Mesenteric fat pad (tissue), 1 donor: ENCODE results near the gene MZB1. TPM values are rescaled to one million over a fixed set of nuclear protein-coding genes. Genes with fewer than 3 reads are reported as not detected.
"Not testable (repeated sequence)": the region's sequence is repeated elsewhere in the genome, so short reads cannot be mapped to it uniquely, and the experiment has no call there.

Experiments used
- DNase-seq: peaks from one replicate; pipeline ENCODE4 v3.0.0-alpha.2; 2020; ENCODE audit warnings: low spot score
- total RNA-seq: library from RNA; stranded (reverse); fragmentation: NEBNext Ultra II Directional; extraction: Animal tissue kit (Norgen Biotek cat#: 25700); gene quantifications from one replicate; pipeline ENCODE4 v1.2.1, GENCODE V29; 2021
- donor health status: DM: yes; HTN: yes; CAD: no.

The MZB1 gene
- total RNA-seq, 1 donor from 2014 or later, result 0.61 TPM

GRCh38 chr5:139410993-139411828 is 21.5 kb upstream of the MZB1 start:
- DNase-seq, result no peak

- no peak for DNase-seq
These were observed 20.6 kb upstream of the MZB1 start for GRCh38 chr5:139410121-139410992.

GRCh38 chr5:139409116-139409515 is 19.4 kb upstream of the MZB1 start:
- not testable (repeated sequence) for DNase-seq

- DNase-seq, result no peak
These were observed 18.5 kb upstream of the MZB1 start for GRCh38 chr5:139408191-139408590.

GRCh38 chr5:139407517-139407916 is 17.8 kb upstream of the MZB1 start:
- no peak for DNase-seq

GRCh38 chr5:139406963-139407362 is 17.2 kb upstream of the MZB1 start:
- no peak for DNase-seq

GRCh38 chr5:139404484-139404840 is 14.7 kb upstream of the MZB1 start:
- no peak for DNase-seq

- DNase-seq, result peak; percentile 98
These were observed 14.2 kb upstream of the MZB1 start, which contains the start of gene SPATA24 for GRCh38 chr5:139403787-139404483. TSS of gene SPATA24 (minus strand) at chr5:139404089. CDS start at chr5:139404060, 29 bp downstream.

- DNase-seq, result no peak
These were observed 13.7 kb upstream of the MZB1 start for GRCh38 chr5:139403418-139403786.

- no peak for DNase-seq
These were observed 12.9 kb upstream of the MZB1 start for GRCh38 chr5:139402561-139403158.

- no peak for DNase-seq
These were observed 11.8 kb upstream of the MZB1 start for GRCh38 chr5:139401546-139401945.

GRCh38 chr5:139399501-139400121 is 9.9 kb upstream of the MZB1 start:
- no peak for DNase-seq

GRCh38 chr5:139397921-139398320 is 8.2 kb upstream of the MZB1 start:
- no peak for DNase-seq

- DNase-seq, result no peak
These were observed 7.0 kb upstream of the MZB1 start for GRCh38 chr5:139396691-139397090.

GRCh38 chr5:139395844-139396640 is 6.3 kb upstream of the MZB1 start:
- DNase-seq, result no peak

- DNase-seq, result no peak
These were observed 5.2 kb upstream of the MZB1 start, which contains the start of gene PROB1 for GRCh38 chr5:139394654-139395566. TSS of gene PROB1 (minus strand) at chr5:139395104. CDS start at chr5:139395081, 23 bp downstream.

GRCh38 chr5:139394123-139394653 is 4.5 kb upstream of the MZB1 start:
- DNase-seq, result no peak

GRCh38 chr5:139393497-139394122 is 3.9 kb upstream of the MZB1 start:
- DNase-seq, result no peak
